SIG-M5 treated with dmso at 0.1 percent for 504 hours (cell line): ENCODE results near the gene SPRY4.
"Not testable (repeated sequence)": the region's sequence is repeated elsewhere in the genome, so short reads cannot be mapped to it uniquely, and the experiment has no call there.

ENCODE experiments used
- DNase-seq: peaks from one replicate; lab custom pipeline; 2025; ENCODE audit not compliant: unreplicated experiment; lab: John Stamatoyannopoulos, UW

The SPRY4 gene

GRCh38 chr5:142295960-142296860 is 28.6 kb downstream of the SPRY4 start:
- no peak for DNase-seq

GRCh38 chr5:142295084-142295758 is 29.6 kb downstream of the SPRY4 start:
- DNase-seq = no peak

GRCh38 chr5:142293486-142293885 is 31.3 kb downstream of the SPRY4 start:
- DNase-seq = no peak

- no peak for DNase-seq
These were observed 32.0 kb downstream of the SPRY4 start for GRCh38 chr5:142292808-142293207.

GRCh38 chr5:142292249-142292648 is 32.6 kb downstream of the SPRY4 start:
- DNase-seq = no peak

GRCh38 chr5:142290577-142291299 is 34.1 kb downstream of the SPRY4 start:
- no peak for DNase-seq

GRCh38 chr5:142289708-142290576 is 34.9 kb downstream of the SPRY4 start:
- no peak for DNase-seq

GRCh38 chr5:142287973-142288313 is 36.9 kb downstream of the SPRY4 start:
- no peak for DNase-seq

GRCh38 chr5:142287096-142287972 is 37.5 kb downstream of the SPRY4 start:
- no peak for DNase-seq

- DNase-seq = no peak
These were observed 38.7 kb downstream of the SPRY4 start for GRCh38 chr5:142286111-142286510.

GRCh38 chr5:142283304-142283703 is 41.5 kb downstream of the SPRY4 start:
- DNase-seq = no peak

- DNase-seq = no peak
These were observed 42.9 kb downstream of the SPRY4 start for GRCh38 chr5:142281966-142282365.

GRCh38 chr5:142281008-142281367 is 43.8 kb downstream of the SPRY4 start:
- DNase-seq = no peak

- DNase-seq = peak; percentile 11
These were observed 44.5 kb downstream of the SPRY4 start for GRCh38 chr5:142280066-142281007.

- no peak for DNase-seq
These were observed 46.2 kb downstream of the SPRY4 start for GRCh38 chr5:142278627-142279026.

- DNase-seq = no peak
These were observed 47.0 kb downstream of the SPRY4 start for GRCh38 chr5:142277796-142278195.

- DNase-seq = no peak
These were observed 48.3 kb downstream of the SPRY4 start for GRCh38 chr5:142276517-142276916.

GRCh38 chr5:142275496-142275895 is 49.3 kb downstream of the SPRY4 start:
- DNase-seq = no peak

GRCh38 chr5:142272596-142272995 is 52.2 kb downstream of the SPRY4 start:
- not testable (repeated sequence) for DNase-seq
